ENCODE data around the gene OBP2B. TPM values are rescaled to one million over a fixed set of nuclear protein-coding genes. Genes with fewer than 3 reads are reported as not detected.
"Not testable (repeated sequence)": the region's sequence is repeated elsewhere in the genome, so short reads cannot be mapped to it uniquely, and the experiment has no call there.

OBP2B gene
- total RNA-seq, 1 donor, result not detected

- no peak for DNase-seq (ENCODE audit: low read depth)
- no peak overlapping the region for H3K4me3 ChIP-seq (ENCODE audit: low read depth, low read length)
- TF ChIP-seq CTCF (IDR thresholded peaks at IDR 0.05; ENCODE audit: insufficient read depth, low read length), result no peak
These were observed 24.8 kb upstream of the OBP2B start for GRCh38 chr9:133233681-133234432.

- not testable (repeated sequence) for DNase-seq (ENCODE audit: low read depth); H3K4me3 ChIP-seq (ENCODE audit: low read depth, low read length)
These were observed 23.0 kb upstream of the OBP2B start for GRCh38 chr9:133231934-133232568.

- H3K4me3 ChIP-seq (ENCODE audit: low read depth, low read length); DNase-seq (ENCODE audit: low read depth): not testable (repeated sequence)
These were observed 21.5 kb upstream of the OBP2B start for GRCh38 chr9:133230514-133230913.

GRCh38 chr9:133230093-133230492 lies 21.0 kb upstream of the OBP2B start:
- no peak for DNase-seq (ENCODE audit: low read depth)
- no peak overlapping the region for H3K4me3 ChIP-seq (ENCODE audit: low read depth, low read length)
- TF ChIP-seq CTCF (IDR thresholded peaks at IDR 0.05; ENCODE audit: insufficient read depth, low read length), result no peak

- not testable (repeated sequence) for DNase-seq (ENCODE audit: low read depth); H3K4me3 ChIP-seq (ENCODE audit: low read depth, low read length)
These were observed 19.6 kb upstream of the OBP2B start for GRCh38 chr9:133228474-133229193.

GRCh38 chr9:133227996-133228395 lies 18.9 kb upstream of the OBP2B start:
- H3K4me3 ChIP-seq (ENCODE audit: low read depth, low read length); DNase-seq (ENCODE audit: low read depth): not testable (repeated sequence)

GRCh38 chr9:133227242-133227860 lies 18.3 kb upstream of the OBP2B start:
- DNase-seq (ENCODE audit: low read depth), result no peak
- no peak for TF ChIP-seq CTCF (IDR thresholded peaks at IDR 0.05; ENCODE audit: insufficient read depth, low read length)

GRCh38 chr9:133226219-133227171 lies 17.4 kb upstream of the OBP2B start:
- DNase-seq (ENCODE audit: low read depth), result no peak
- TF ChIP-seq CTCF (IDR thresholded peaks at IDR 0.05; ENCODE audit: insufficient read depth, low read length), result no peak
- H3K4me3 ChIP-seq (ENCODE audit: low read depth, low read length), result no peak overlapping the region

More at GRCh38 chr9:133227242-133227860, 18.3 kb upstream of the OBP2B start:
- no peak overlapping the region for H3K4me3 ChIP-seq (ENCODE audit: low read depth, low read length)
